Hepatocyte (in vitro differentiated cells): ENCODE data around the gene TAL1.

Experiments
- CTCF ChIP-seq: fragments of 200-600 bp; sonication (generic); IDR thresholded peaks from 2 replicates; pipeline ENCODE4 v1.5.1; 2016; ENCODE audit warnings: antibody characterized with exemption, mild to moderate bottlenecking; ENCODE audit not compliant: poor library complexity
- EZH2 ChIP-seq: fragments of 200-600 bp; sonication (generic); IDR thresholded peaks from 2 replicates; pipeline ENCODE4 v1.6.1; 2016; ENCODE audit warnings: antibody characterized with exemption, mild to moderate bottlenecking, borderline replicate concordance

DNA sequence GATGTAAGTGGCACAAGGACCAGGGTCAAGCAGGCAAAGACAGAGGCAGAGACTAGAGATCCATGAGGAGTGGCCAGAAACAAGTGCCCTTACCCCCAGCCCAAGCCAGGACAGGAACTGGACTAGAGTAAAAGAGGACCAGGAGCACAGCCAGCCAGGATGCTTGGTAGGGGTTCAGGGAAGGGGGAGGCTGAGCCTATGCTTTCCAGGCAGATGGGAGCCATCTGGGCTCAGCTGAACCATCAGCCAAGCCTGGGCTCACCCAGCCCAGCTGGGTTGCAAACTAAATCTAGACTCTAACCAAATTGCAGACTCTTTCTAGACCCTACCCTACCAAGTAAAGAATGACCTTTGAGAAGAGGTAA is 57.4 kb downstream of the TAL1 start:
- TF ChIP-seq EZH2 (no peak), CTCF (no peak)
